ENCODE measurements around the gene RNF169. TPM values are rescaled to one million over a fixed set of nuclear protein-coding genes. Genes with fewer than 3 reads are reported as not detected.

Gene RNF169
- total RNA-seq, 1 experiment from 2014 or later, result 28.0 TPM

DNA sequence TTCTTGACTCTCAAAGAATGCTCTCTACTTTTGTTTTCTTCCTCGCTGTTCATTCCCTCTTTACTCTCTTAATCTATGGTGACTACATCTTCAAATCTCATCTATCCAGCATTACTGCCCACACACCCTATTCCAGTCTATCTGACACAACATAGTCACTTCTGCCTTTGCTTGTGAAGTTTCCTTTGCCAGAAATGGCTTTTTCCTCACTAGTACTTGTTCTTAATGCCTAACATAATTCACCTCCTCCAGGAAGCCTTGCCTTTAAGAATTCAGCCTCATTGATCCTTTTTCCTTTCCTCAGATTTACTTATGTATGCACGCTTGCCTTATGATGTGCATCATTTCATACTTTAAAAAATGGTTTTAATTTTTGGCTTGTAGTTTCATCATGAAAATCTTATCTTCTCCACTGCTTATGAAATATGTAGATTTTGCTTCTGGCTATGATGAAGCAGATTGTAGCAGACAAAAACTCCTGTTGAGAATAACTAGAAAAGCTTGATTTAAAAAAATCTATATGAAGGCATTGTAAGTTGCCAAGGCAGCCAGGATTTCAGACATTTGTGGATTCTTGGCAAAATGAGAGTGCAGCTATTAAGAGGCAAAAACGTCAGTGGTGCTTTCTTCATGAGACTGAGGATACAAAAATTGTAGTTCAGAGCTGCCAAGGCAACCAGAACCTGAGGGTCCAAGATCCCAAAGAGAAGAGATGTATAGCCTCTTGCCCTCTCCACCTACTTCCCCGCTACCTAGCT, 31.8 kb downstream of the RNF169 start:
- POLR2A ChIA-PET, result no interaction called here
- Histone ChIP-seq H3K36me3 (ENCODE audit: control insufficient read depth, insufficient read depth, low read length) (no peaks in the 10 kb centered on the region), H3K4me3 (ENCODE audit: low read depth, low read length) (no peak overlapping the region), H3K4me1 (no peaks in the 10 kb centered on the region), H3K27me3 (replicated peaks; ENCODE audit: control insufficient read depth, insufficient read depth, low read length) (no peaks in the 10 kb centered on the region), H3K9me3 (no peaks in the 10 kb centered on the region)
- intact Hi-C loops (cut with micrococcal nuclease; ENCODE audit: unreplicated experiment), result no loop called here
- Mint-ChIP-seq H3K36me3 (ENCODE audit: insufficient read depth, unreplicated experiment) (no peaks in the 10 kb centered on the region), H3K4me1 (ENCODE audit: low read depth, unreplicated experiment) (peaks cover 7% of the 10 kb centered on the region), H3K9me3 (ENCODE audit: unreplicated experiment) (no peaks in the 10 kb centered on the region), H3K27me3 (ENCODE audit: insufficient read depth, unreplicated experiment) (no peaks in the 10 kb centered on the region), H3K27ac (ENCODE audit: unreplicated experiment) (no peak overlapping the region), H3K4me3 (ENCODE audit: unreplicated experiment) (no peak overlapping the region)
- no TSS peak for BruUV-seq (replicated peaks)
- no peak for DNase-seq
- TF ChIP-seq CTCF (IDR thresholded peaks at IDR 0.05; ENCODE audit: insufficient read depth in 1 of 2, low read depth in 1 of 2, low read length in 1 of 2, severe bottlenecking in 1 of 2, unreplicated experiment in 1 of 2), result no peak
- CTCF ChIA-PET, result no interaction called here

- ChIA-PET CTCF (interaction anchor here (0.6 to 0.7 kb wide), 2 partner anchors 11 to 36 kb away, joined by 3 to 5 read pairs; no protein-coding TSS in a partner anchor), POLR2A (no interaction called here)
Observed at GRCh38 chr11:74783241-74783871, 34.7 kb downstream of the RNF169 start.

GRCh38 chr11:74784234-74784633, 35.6 kb downstream of the RNF169 start:
- TF ChIP-seq CTCF (IDR thresholded peaks at IDR 0.05; ENCODE audit: insufficient read depth in 1 of 2, low read depth in 1 of 2, low read length in 1 of 2, severe bottlenecking in 1 of 2, unreplicated experiment in 1 of 2), result no peak
- Mint-ChIP-seq H3K27me3 (ENCODE audit: insufficient read depth, unreplicated experiment) (no peaks in the 10 kb centered on the region), H3K27ac (ENCODE audit: unreplicated experiment) (no peak overlapping the region), H3K4me1 (ENCODE audit: low read depth, unreplicated experiment) (no peaks in the 10 kb centered on the region), H3K36me3 (ENCODE audit: insufficient read depth, unreplicated experiment) (no peaks in the 10 kb centered on the region), H3K9me3 (ENCODE audit: unreplicated experiment) (no peaks in the 10 kb centered on the region), H3K4me3 (ENCODE audit: unreplicated experiment) (no peak overlapping the region)
- Histone ChIP-seq H3K27me3 (replicated peaks; ENCODE audit: control insufficient read depth, insufficient read depth, low read length) (no peaks in the 10 kb centered on the region), H3K4me3 (ENCODE audit: low read depth, low read length) (no peak overlapping the region), H3K36me3 (ENCODE audit: control insufficient read depth, insufficient read depth, low read length) (no peaks in the 10 kb centered on the region), H3K4me1 (no peaks in the 10 kb centered on the region), H3K9me3 (no peaks in the 10 kb centered on the region)
- DNase-seq, result no peak
- POLR2A ChIA-PET, result no interaction called here
- no TSS peak for BruUV-seq (replicated peaks)
- intact Hi-C loops (cut with micrococcal nuclease; ENCODE audit: unreplicated experiment), result no loop called here
- CTCF ChIA-PET, result interaction anchor here (0.5 kb wide), 1 partner anchor 14 kb away, joined by 3 read pairs; no protein-coding TSS in a partner anchor

More at GRCh38 chr11:74783241-74783871, 34.7 kb downstream of the RNF169 start:
- H3K4me1 ChIP-seq, result no peaks in the 10 kb centered on the region
- Mint-ChIP-seq H3K36me3 (ENCODE audit: insufficient read depth, unreplicated experiment) (no peaks in the 10 kb centered on the region), H3K4me3 (ENCODE audit: unreplicated experiment) (no peak overlapping the region), H3K27ac (ENCODE audit: unreplicated experiment) (no peak overlapping the region), H3K4me1 (ENCODE audit: low read depth, unreplicated experiment) (no peaks in the 10 kb centered on the region), H3K27me3 (ENCODE audit: insufficient read depth, unreplicated experiment) (no peaks in the 10 kb centered on the region), H3K9me3 (ENCODE audit: unreplicated experiment) (no peaks in the 10 kb centered on the region)
- H3K9me3 ChIP-seq, result no peaks in the 10 kb centered on the region
- H3K4me3 ChIP-seq (ENCODE audit: low read depth, low read length), result no peak overlapping the region
- DNase-seq, result no peak
- H3K36me3 ChIP-seq (ENCODE audit: control insufficient read depth, insufficient read depth, low read length), result no peaks in the 10 kb centered on the region
- no peak for TF ChIP-seq CTCF (IDR thresholded peaks at IDR 0.05; ENCODE audit: insufficient read depth in 1 of 2, low read depth in 1 of 2, low read length in 1 of 2, severe bottlenecking in 1 of 2, unreplicated experiment in 1 of 2)
- H3K27me3 ChIP-seq (replicated peaks; ENCODE audit: control insufficient read depth, insufficient read depth, low read length), result no peaks in the 10 kb centered on the region
- intact Hi-C loops (cut with micrococcal nuclease; ENCODE audit: unreplicated experiment), result no loop called here
- BruUV-seq (replicated peaks), result no TSS peak
